HG02884 (cell line): ENCODE measurements around the gene SECISBP2L.
"Not testable (repeated sequence)": the region's sequence is repeated elsewhere in the genome, so short reads cannot be mapped to it uniquely, and the experiment has no call there.

ENCODE experiments used
- ATAC-seq: cut with Tn5 transposase; IDR thresholded peaks from one replicate; pipeline ENCODE4 v1.9.1; 2021; ENCODE audit warnings: mild to moderate bottlenecking, moderate library complexity; ENCODE audit not compliant: unreplicated experiment

Gene SECISBP2L

GRCh38 chr15:49015896-49016295, 30.4 kb downstream of the SECISBP2L start:
- no peak for ATAC-seq

- ATAC-seq: no peak
These were observed 46.9 kb downstream of the SECISBP2L start for GRCh38 chr15:48999314-48999713.

- no peak for ATAC-seq
These were observed 50.0 kb downstream of the SECISBP2L start for GRCh38 chr15:48996276-48996675.

GRCh38 chr15:48993380-48993779, 52.9 kb downstream of the SECISBP2L start:
- no peak for ATAC-seq

- peak; percentile 96 for ATAC-seq
These were observed 53.7 kb downstream of the SECISBP2L start for GRCh38 chr15:48992545-48992944.

- peak; percentile 11 for ATAC-seq
These were observed 54.1 kb downstream of the SECISBP2L start for GRCh38 chr15:48992096-48992495.

- ATAC-seq: no peak
These were observed 57.1 kb downstream of the SECISBP2L start for GRCh38 chr15:48989170-48989569.

GRCh38 chr15:48987142-48987541, 59.1 kb downstream of the SECISBP2L start:
- no peak for ATAC-seq

- ATAC-seq: no peak
These were observed 60.0 kb downstream of the SECISBP2L start for GRCh38 chr15:48986240-48986639.

GRCh38 chr15:48985516-48985915, 60.7 kb downstream of the SECISBP2L start:
- no peak for ATAC-seq

- ATAC-seq: no peak
These were observed 61.4 kb downstream of the SECISBP2L start for GRCh38 chr15:48984811-48985352.

- no peak for ATAC-seq
These were observed 62.1 kb downstream of the SECISBP2L start for GRCh38 chr15:48984021-48984710.

GRCh38 chr15:48983300-48983699, 62.9 kb downstream of the SECISBP2L start:
- no peak for ATAC-seq

GRCh38 chr15:48981941-48982340, 64.3 kb downstream of the SECISBP2L start:
- ATAC-seq: no peak

- no peak for ATAC-seq
These were observed 67.6 kb downstream of the SECISBP2L start for GRCh38 chr15:48978638-48979037.

- ATAC-seq: no peak
These were observed 69.7 kb downstream of the SECISBP2L start for GRCh38 chr15:48976444-48977088.

- ATAC-seq: peak; percentile 96
These were observed 70.5 kb downstream of the SECISBP2L start for GRCh38 chr15:48975472-48976419.

- ATAC-seq: no peak
These were observed 71.4 kb downstream of the SECISBP2L start for GRCh38 chr15:48974882-48975281.

- no peak for ATAC-seq
These were observed 73.3 kb downstream of the SECISBP2L start for GRCh38 chr15:48972750-48973503.

GRCh38 chr15:48970926-48971325, 75.3 kb downstream of the SECISBP2L start:
- not testable (repeated sequence) for ATAC-seq
